ENCODE results near the gene CSNK1G1.

The CSNK1G1 gene

DNA sequence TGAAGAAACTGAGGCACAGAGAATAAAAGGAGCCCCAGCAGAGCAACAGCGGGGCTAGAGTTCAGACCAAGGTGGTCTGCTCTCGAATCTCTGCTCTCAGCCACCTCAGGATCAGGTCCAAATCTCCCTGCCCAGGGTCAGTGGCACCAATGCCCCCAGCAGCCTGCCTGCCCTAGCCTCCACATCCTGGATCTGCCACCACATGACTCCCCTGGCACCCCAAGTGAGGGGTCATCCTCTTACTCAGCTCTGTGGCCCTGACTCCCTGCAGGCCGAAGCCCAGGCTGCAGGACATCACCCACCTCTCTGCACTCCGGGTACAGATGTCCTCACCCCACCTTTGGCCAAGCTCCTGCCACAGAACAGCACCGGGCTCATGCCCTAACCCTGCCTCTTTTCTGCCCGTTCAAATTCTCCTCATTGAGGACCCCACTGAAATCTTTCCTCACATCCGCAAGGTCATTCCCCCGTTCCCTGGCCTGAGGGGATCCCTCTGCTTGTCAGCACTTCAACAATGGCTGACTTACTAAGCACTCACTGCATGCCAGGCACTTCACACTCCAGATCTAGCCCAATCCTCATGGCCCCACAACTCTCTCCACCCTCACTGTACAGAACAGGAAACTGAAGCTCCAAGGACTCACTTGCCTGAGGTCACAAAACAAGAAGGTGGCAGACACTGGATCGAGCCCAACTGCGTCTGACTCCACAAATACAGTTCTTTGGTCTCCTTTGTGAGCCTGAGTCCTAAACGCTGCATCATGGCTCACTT, 197.4 kb downstream of the CSNK1G1 start:
- Histone ChIP-seq H3K27me3 (replicated peaks; ENCODE audit: control insufficient read depth, insufficient read depth, low read length) (no peaks in the 10 kb centered on the region), H3K4me3 (replicated peaks; ENCODE audit: low read depth, low read length) (no peak overlapping the region), H3K36me3 (ENCODE audit: control insufficient read depth, insufficient read depth, low read length) (peaks cover 51% of the 10 kb centered on the region)
- no peak for DNase-seq (ENCODE audit: extremely low read depth, insufficient read length)
- TF ChIP-seq, protein P1, sequence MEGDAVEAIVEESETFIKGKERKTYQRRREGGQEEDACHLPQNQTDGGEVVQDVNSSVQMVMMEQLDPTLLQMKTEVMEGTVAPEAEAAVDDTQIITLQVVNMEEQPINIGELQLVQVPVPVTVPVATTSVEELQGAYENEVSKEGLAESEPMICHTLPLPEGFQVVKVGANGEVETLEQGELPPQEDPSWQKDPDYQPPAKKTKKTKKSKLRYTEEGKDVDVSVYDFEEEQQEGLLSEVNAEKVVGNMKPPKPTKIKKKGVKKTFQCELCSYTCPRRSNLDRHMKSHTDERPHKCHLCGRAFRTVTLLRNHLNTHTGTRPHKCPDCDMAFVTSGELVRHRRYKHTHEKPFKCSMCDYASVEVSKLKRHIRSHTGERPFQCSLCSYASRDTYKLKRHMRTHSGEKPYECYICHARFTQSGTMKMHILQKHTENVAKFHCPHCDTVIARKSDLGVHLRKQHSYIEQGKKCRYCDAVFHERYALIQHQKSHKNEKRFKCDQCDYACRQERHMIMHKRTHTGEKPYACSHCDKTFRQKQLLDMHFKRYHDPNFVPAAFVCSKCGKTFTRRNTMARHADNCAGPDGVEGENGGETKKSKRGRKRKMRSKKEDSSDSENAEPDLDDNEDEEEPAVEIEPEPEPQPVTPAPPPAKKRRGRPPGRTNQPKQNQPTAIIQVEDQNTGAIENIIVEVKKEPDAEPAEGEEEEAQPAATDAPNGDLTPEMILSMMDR (IDR thresholded peaks at IDR 0.05; ENCODE audit: insufficient read depth, low read length, poor library complexity, severe bottlenecking), result no peak

DNA sequence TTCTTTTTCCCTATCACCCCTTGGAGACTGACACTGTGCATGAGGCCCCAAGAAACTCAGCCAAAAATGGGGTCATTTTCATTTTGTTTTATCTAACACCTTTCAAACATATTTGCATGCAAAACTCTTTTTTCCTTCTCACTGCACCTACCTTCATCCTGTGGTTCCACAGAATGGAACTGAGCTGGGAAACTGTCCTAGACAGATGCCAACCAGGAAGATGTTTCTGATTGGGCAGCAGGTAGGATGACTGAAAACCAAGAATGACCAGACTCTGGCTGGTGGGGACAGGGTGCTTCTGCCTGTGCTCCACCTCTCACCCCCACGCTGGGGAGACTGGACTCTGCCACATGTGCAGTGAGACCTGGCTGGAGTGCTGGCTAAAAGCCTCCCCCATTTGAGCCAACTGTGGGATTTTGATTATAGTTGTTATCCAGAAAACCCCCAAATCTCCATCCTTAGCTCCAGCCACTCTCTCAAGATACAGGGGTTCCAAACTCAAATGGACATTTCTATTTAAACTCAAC, 198.3 kb downstream of the CSNK1G1 start:
- TF ChIP-seq, protein P1 (IDR thresholded peaks at IDR 0.05; ENCODE audit: insufficient read depth, low read length, poor library complexity, severe bottlenecking), result no peak
- Histone ChIP-seq H3K36me3 (ENCODE audit: control insufficient read depth, insufficient read depth, low read length) (peaks cover 51% of the 10 kb centered on the region), H3K27me3 (replicated peaks; ENCODE audit: control insufficient read depth, insufficient read depth, low read length) (no peaks in the 10 kb centered on the region), H3K4me3 (replicated peaks; ENCODE audit: low read depth, low read length) (no peak overlapping the region)
- no peak for DNase-seq (ENCODE audit: extremely low read depth, insufficient read length)

DNA sequence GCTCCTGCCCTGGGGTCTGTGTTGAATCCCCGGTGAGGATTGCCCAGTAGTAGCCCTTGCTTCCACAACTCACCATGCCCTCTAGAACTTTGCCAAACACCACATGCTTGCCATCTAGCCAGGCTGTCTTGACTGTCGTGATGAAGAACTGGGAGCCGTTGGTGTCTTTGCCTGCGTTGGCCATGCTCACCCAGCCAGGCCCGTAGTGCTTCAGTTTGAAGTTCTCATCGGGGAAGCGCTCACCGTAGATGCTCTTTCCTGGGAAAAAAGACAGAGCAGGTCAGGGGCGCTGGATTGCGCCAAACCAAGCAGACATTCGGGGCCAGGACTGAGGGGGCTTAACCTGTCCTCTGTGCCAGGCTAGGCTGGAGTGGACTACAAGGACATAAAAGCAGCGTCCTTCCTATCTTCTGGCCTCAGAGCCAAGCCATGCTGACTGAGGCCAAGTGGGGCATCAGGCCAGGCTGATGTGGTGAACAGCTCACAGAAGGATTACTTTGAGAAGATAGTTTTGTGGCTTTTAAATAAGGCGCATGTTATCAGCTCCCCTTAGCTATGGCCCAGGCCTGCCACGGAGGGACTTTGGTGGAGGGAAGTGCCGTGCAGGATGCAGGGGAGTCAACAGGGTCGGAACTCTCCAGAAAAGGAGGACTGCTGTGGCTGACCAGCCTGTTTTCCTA, 199.2 kb downstream of the CSNK1G1 start:
- TF ChIP-seq, protein P1 (IDR thresholded peaks at IDR 0.05; ENCODE audit: insufficient read depth, low read length, poor library complexity, severe bottlenecking), result no peak
- H3K4me3 ChIP-seq (replicated peaks; ENCODE audit: low read depth, low read length), result no peak overlapping the region
- no peaks in the 10 kb centered on the region for H3K27me3 ChIP-seq (replicated peaks; ENCODE audit: control insufficient read depth, insufficient read depth, low read length)
- peaks cover 51% of the 10 kb centered on the region for H3K36me3 ChIP-seq (ENCODE audit: control insufficient read depth, insufficient read depth, low read length)
- DNase-seq (ENCODE audit: extremely low read depth, insufficient read length), result no peak

DNA sequence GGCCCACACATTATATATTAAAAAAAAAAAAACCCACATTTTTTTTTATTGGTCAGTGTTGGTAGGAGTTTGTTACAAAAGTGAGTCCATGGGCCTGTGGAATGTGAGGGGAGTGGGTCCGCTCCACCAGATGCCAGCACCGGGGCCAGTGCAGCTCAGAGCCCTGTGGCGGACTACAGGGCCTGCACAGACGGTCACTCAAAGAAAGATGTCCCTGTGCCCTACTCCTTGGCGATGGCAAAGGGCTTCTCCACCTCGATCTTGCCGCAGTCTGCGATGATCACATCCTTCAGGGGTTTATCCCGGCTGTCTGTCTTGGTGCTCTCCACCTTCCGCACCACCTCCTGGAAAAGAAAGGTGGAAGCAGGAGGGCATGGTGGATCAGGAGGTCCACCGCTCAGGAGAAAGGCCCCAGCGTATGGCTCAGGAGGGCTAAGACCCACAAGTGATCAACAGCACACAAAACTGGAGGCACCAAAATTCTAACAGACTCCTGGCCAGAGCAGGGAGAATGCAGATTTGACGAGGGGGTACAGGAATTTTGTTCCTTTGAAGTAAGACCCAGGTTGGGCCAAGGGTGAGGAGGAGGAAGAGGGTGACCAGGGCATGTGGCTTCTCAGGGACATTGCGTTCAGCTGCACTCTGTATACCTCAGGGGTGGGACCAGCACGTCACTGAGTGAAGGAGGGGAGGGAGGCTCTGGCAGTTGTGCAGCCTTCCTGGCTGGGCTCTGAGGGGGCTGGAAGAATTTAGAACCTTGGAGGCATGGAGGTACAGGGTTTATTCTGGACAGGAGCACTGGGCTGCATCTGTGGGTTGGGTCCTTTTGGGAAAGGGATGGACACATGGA, 199.9 kb downstream of the CSNK1G1 start:
- Histone ChIP-seq H3K4me3 (replicated peaks; ENCODE audit: low read depth, low read length) (no peak overlapping the region), H3K36me3 (ENCODE audit: control insufficient read depth, insufficient read depth, low read length) (peaks cover 51% of the 10 kb centered on the region), H3K27me3 (replicated peaks; ENCODE audit: control insufficient read depth, insufficient read depth, low read length) (no peaks in the 10 kb centered on the region)
- no peak for DNase-seq (ENCODE audit: extremely low read depth, insufficient read length)
- TF ChIP-seq, protein P1 (IDR thresholded peaks at IDR 0.05; ENCODE audit: insufficient read depth, low read length, poor library complexity, severe bottlenecking), result no peak

DNA sequence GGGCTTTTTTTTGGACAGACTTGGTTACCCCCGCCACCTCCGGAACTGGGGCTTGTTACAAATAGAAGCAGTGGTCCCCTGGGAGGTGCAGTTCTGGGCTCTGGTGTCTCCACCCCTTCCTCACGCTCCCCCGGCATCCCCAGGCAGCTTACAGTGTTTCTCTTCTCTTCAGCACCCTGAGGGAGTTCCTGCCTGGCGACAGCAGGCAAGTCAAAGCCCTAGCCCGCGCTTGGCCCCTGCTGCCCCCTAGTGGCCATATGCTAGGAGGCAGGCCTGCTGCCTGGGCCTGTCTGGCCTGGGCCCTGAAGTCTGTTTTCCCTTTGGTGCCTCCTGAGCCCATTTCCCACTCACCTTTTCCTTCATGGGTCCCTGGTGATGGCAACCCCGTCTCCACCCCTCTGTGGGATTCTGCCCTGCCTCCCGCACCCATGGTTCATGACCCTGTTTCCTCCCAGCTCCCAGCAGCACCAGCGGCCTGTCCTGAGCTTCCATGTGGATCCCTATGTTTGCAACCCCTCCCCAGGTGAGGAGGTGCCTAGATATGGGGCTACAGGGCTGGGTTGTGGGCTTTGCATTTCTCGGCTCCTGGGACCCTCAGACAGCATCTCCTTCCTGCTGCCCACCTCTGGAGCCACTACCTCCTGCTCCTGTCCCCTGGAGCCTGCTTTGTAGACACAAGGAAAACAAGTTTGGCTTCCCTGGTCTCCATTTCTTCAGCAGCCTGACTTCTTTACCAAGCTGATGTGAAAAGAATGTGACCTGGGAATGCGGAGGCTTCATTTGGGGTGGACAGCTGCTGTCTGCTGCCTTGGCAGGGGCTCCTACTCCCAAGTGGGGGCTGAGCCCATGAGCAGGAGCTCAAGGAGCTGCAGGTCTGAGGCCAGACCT, 202.2 kb downstream of the CSNK1G1 start:
- DNase-seq (ENCODE audit: extremely low read depth, insufficient read length), result peak; percentile 90
- no peaks in the 10 kb centered on the region for H3K27me3 ChIP-seq (replicated peaks; ENCODE audit: control insufficient read depth, insufficient read depth, low read length)
- H3K36me3 ChIP-seq (ENCODE audit: control insufficient read depth, insufficient read depth, low read length), result peaks cover 37% of the 10 kb centered on the region
- TF ChIP-seq, protein P1 (IDR thresholded peaks at IDR 0.05; ENCODE audit: insufficient read depth, low read length, poor library complexity, severe bottlenecking), result peak; percentile 99
- H3K4me3 ChIP-seq (replicated peaks; ENCODE audit: low read depth, low read length), result peak overlapping the region; percentile 83

Measured in GM06990 (cell line).